Osteocyte (in vitro differentiated cells): ENCODE measurements around the gene ABCA6. TPM values are rescaled to one million over a fixed set of nuclear protein-coding genes. Genes with fewer than 3 reads are reported as not detected.
"Not testable (repeated sequence)": the region's sequence is repeated elsewhere in the genome, so short reads cannot be mapped to it uniquely, and the experiment has no call there.

ENCODE experiments used
- DNase-seq: peaks from one replicate; pipeline ENCODE4 v3.0.0; 2021; ENCODE audit warnings: mixed read lengths; ENCODE audit not compliant: unreplicated experiment; ENCODE audit errors: extremely low spot score
- H3K27ac Mint-ChIP-seq: one replicate; pipeline ENCODE4 v1.8.0; 2021; ENCODE audit warnings: mild to moderate bottlenecking, mixed read lengths; ENCODE audit not compliant: unreplicated experiment
- H3K27me3 Mint-ChIP-seq: one replicate; pipeline ENCODE4 v1.8.0; 2021; ENCODE audit warnings: mixed read lengths; ENCODE audit not compliant: unreplicated experiment
- H3K36me3 Mint-ChIP-seq: one replicate; pipeline ENCODE4 v1.8.0; 2021; ENCODE audit warnings: mixed read lengths; ENCODE audit not compliant: unreplicated experiment
- H3K4me1 Mint-ChIP-seq: one replicate; pipeline ENCODE4 v1.8.0; 2021; ENCODE audit warnings: mixed read lengths; ENCODE audit not compliant: unreplicated experiment
- H3K4me3 Mint-ChIP-seq: one replicate; pipeline ENCODE4 v1.8.0; 2021; ENCODE audit warnings: mild to moderate bottlenecking, moderate library complexity, mixed read lengths; ENCODE audit not compliant: unreplicated experiment
- H3K9me3 Mint-ChIP-seq: one replicate; pipeline ENCODE4 v1.8.0; 2021; ENCODE audit warnings: mixed read lengths; ENCODE audit not compliant: unreplicated experiment
- CTCF ChIP-seq: fragments of 200-600 bp; sonication (generic); IDR thresholded peaks from 2 replicates; pipeline ENCODE4 v1.5.0; 2021; ENCODE audit warnings: antibody characterized with exemption, mild to moderate bottlenecking, moderate library complexity
- total RNA-seq: library from RNA; stranded (reverse); gene quantifications from 2 replicates; pipeline ENCODE4 v1.2.1, GENCODE V29; 2021

The ABCA6 gene
- total RNA-seq, 1 donor from 2014 or later, result 1.2 TPM

DNA sequence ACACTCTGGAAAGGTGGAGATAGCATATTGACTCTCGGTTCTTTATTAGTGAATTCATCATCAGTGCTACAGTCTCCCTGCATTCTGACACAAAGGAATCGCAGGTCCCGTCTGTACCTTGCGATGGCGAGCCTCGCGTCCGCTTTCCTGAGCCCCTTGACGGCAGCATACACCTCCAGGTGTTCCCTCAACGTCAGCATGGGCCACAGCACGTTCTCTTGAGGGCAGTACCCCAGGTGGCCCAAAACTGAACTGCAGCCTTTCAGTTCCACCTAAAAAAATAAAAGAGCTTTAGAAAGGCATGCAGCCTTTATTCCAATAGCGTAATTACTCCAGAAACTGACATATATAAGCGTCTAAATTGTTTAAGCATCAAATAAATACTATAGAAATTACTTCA lies 56.8 kb downstream of the ABCA6 start:
- H3K4me1 Mint-ChIP-seq, result no peaks in the 10 kb centered on the region
- peaks cover 6% of the 10 kb centered on the region for H3K36me3 Mint-ChIP-seq
- H3K27me3 Mint-ChIP-seq, result peaks cover 2% of the 10 kb centered on the region
- TF ChIP-seq CTCF, result peak; percentile 28
- DNase-seq, result no peak
- no peak overlapping the region for H3K27ac Mint-ChIP-seq
- no peak overlapping the region for H3K4me3 Mint-ChIP-seq
- peaks cover 16% of the 10 kb centered on the region for H3K9me3 Mint-ChIP-seq

DNA sequence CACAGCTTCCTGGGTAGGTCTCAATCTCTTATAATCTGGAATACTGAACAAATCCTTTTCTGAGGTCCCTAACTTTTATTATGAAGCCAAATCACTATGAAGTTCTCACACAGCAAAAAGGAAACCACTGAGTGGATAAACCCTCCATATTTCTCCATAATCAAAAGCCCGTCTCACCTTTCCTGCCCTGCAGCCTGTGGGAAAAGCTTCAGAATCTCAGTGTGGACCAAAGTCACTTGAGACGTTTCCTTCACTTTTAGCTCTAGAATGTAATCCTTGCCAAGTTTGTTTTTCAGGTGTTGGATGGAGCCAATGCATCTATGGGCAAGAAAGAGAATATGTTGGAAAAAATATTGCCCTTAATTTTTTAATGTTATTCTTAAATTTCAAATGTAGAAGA lies 59.0 kb downstream of the ABCA6 start:
- no peak overlapping the region for H3K4me3 Mint-ChIP-seq
- peaks cover 11% of the 10 kb centered on the region for H3K9me3 Mint-ChIP-seq
- H3K36me3 Mint-ChIP-seq, result peaks cover 6% of the 10 kb centered on the region
- no peak overlapping the region for H3K27ac Mint-ChIP-seq
- H3K27me3 Mint-ChIP-seq, result peaks cover 2% of the 10 kb centered on the region
- H3K4me1 Mint-ChIP-seq, result no peaks in the 10 kb centered on the region
- DNase-seq, result no peak
- no peak for TF ChIP-seq CTCF

DNA sequence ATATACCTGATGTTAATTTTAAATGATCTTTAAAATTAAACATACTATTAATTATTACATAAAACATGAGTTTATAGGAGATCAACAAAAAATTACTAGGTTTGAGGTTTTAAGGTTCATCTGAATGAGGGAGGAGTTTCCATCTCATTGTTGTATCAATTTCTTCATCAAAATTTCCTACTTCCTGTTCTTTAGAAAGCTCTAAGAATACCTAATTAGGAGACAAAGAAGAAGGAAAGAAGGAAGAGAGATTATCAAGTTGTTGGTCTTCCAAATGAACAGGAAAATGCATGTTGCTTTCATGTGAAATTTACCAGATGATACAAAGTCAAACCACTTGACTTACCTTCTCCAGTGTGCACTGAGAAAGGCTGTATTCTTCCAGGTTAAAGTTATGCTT lies 62.8 kb downstream of the ABCA6 start:
- Mint-ChIP-seq H3K4me1 (no peaks in the 10 kb centered on the region), H3K27me3 (no peaks in the 10 kb centered on the region), H3K36me3 (peaks cover 4% of the 10 kb centered on the region), H3K4me3 (no peak overlapping the region), H3K27ac (no peak overlapping the region), H3K9me3 (peaks cover 17% of the 10 kb centered on the region)
- DNase-seq, result no peak
- TF ChIP-seq CTCF, result no peak

DNA sequence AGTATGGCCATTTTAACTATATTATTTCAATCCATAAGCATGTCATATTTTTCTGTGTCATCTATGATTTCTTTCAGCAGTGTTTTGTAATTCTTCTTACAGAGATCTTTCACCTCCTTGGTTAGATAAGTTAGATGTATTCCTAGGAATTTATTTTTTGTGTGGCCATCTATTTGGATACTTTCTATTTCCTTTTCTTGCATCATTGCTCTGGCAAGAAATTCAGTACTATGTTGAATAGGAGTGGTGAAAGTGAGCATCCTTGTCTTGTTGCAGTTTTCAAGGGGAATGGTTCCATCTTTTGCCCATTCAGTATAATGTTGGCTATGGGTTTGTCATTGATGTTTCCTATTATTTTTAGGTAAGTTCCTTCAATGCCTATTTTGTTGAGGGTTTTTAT lies 65.9 kb downstream of the ABCA6 start:
- Mint-ChIP-seq H3K36me3 (no peaks in the 10 kb centered on the region), H3K27me3 (no peaks in the 10 kb centered on the region), H3K9me3 (peaks cover 9% of the 10 kb centered on the region), H3K27ac (no peak overlapping the region), H3K4me3 (no peak overlapping the region), H3K4me1 (peaks cover 6% of the 10 kb centered on the region)
- no peak for TF ChIP-seq CTCF
- no peak for DNase-seq

GRCh38 chr17:69073392-69073791 lies 68.3 kb downstream of the ABCA6 start:
- H3K4me3 Mint-ChIP-seq, result not testable (repeated sequence)

GRCh38 chr17:69072803-69073256 lies 68.9 kb downstream of the ABCA6 start:
- peaks cover 22% of the 10 kb centered on the region for H3K4me1 Mint-ChIP-seq
- DNase-seq, H3K9me3 Mint-ChIP-seq, H3K4me3 Mint-ChIP-seq, H3K27me3 Mint-ChIP-seq, H3K27ac Mint-ChIP-seq, H3K36me3 Mint-ChIP-seq: not testable (repeated sequence)

More at GRCh38 chr17:69073392-69073791, 68.3 kb downstream of the ABCA6 start:
- H3K36me3 Mint-ChIP-seq, H3K27ac Mint-ChIP-seq, H3K9me3 Mint-ChIP-seq, H3K27me3 Mint-ChIP-seq, DNase-seq: not testable (repeated sequence)
- H3K4me1 Mint-ChIP-seq, result peaks cover 19% of the 10 kb centered on the region

- not testable (repeated sequence) for H3K36me3 Mint-ChIP-seq, DNase-seq, H3K27ac Mint-ChIP-seq, H3K27me3 Mint-ChIP-seq, H3K4me3 Mint-ChIP-seq, H3K9me3 Mint-ChIP-seq
- peaks cover 27% of the 10 kb centered on the region for H3K4me1 Mint-ChIP-seq
These were observed 70.5 kb downstream of the ABCA6 start for GRCh38 chr17:69071233-69071586.

GRCh38 chr17:69070378-69071232 lies 71.1 kb downstream of the ABCA6 start:
- H3K27me3 Mint-ChIP-seq, H3K4me3 Mint-ChIP-seq, DNase-seq, H3K36me3 Mint-ChIP-seq, H3K9me3 Mint-ChIP-seq, H3K27ac Mint-ChIP-seq: not testable (repeated sequence)
- peaks cover 28% of the 10 kb centered on the region for H3K4me1 Mint-ChIP-seq
